ENCODE data around the gene TUFM. TPM values are rescaled to one million over a fixed set of nuclear protein-coding genes. Genes with fewer than 3 reads are reported as not detected.
A peak's percentile ranks its signal among the peaks of the same experiment; 100 is the strongest.

TUFM gene
- total and polyA plus RNA-seq, 11 donors, result 179 to 384 (median 226) TPM

- intact Hi-C loops (cut with DNase I), result loop anchor here in 3 of 10 donors (2.0 to 5.0 kb wide), 2 partner anchors 20 to 97 kb away; no protein-coding TSS in a partner anchor
- Histone ChIP-seq H3K27me3 (no peaks in the 10 kb centered on the region), H3K36me3 (peaks cover 0 to 42% (median 39%) of the 10 kb centered on the region in 9 donors), H3K9me3 (no peaks in the 10 kb centered on the region), H3K4me1 (peaks cover 0 to 25% (median 18%) of the 10 kb centered on the region in 12 donors), H3K27ac (peak overlapping the region in 8 of 12 donors; percentile 79 to 96 (median 92)), H3K4me3 (peak overlapping the region; percentile 63 to 100 (median 85))
- DNase-seq (no peak), ATAC-seq (no peak)
- whole genome bisulfite sequencing, 4 donors, result 50 to 59% (median 56%) methylated on average over 10 of the region's 10 CpGs
- no peak for TF ChIP-seq POLR2A (IDR thresholded peaks at IDR 0.05)
- no peak for TF ChIP-seq CTCF (IDR thresholded peaks at IDR 0.05)
Observed at GRCh38 chr16:28845293-28845692, 855 bp downstream of the TUFM start.

DNA sequence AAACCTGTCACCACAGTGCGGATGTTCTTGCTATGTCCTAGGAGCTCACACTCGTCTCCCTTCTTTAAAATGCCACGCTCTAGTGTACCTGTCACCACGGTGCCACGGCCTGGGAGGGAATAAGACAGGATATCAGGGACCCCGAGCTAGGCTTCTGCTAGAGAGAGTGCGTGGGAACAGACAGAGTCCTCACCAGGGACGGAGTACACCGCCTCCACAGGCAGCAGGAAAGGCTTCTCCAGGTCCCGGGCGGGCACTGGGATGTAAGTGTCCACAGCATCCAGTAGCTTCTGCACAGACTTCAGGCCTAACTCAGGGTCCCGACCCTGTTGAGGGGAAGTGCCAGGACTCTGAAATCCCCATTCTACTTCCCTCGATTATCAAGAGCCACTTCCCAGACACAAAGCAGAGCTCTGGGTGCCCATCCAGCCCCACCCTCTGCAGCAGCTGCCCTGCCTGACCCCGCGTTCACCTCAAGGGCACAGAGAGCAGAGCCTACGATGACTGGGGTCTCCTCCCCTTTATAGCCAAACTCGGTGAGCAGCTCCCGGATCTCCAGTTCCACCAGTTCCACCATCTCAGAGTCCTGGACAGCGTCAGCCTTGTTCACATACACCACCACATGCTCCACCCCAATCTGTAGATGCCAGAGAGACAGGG, 1.8 kb downstream of the TUFM start:
- WGBS, 4 donors, result 83 to 87% (median 86%) methylated on average over 16 to 19 of the region's 19 CpGs
- ATAC-seq (no peak), DNase-seq (no peak)
- Histone ChIP-seq H3K27me3 (no peaks in the 10 kb centered on the region), H3K4me1 (peaks cover 0 to 25% (median 18%) of the 10 kb centered on the region in 12 donors), H3K27ac (no peak overlapping the region), H3K4me3 (no peak overlapping the region), H3K36me3 (peaks cover 0 to 44% (median 39%) of the 10 kb centered on the region in 9 donors), H3K9me3 (no peaks in the 10 kb centered on the region)
- no peak for TF ChIP-seq CTCF (IDR thresholded peaks at IDR 0.05)
- TF ChIP-seq POLR2A (IDR thresholded peaks at IDR 0.05), result no peak
- intact Hi-C loops (cut with DNase I), result loop anchor here in 2 of 10 donors (2.0 kb wide), 1 partner anchor 20 kb away; no protein-coding TSS in a partner anchor

GRCh38 chr16:28843766-28844165, 2.4 kb downstream of the TUFM start:
- Histone ChIP-seq H3K4me1 (peaks cover 0 to 25% (median 18%) of the 10 kb centered on the region in 12 donors), H3K36me3 (peaks cover 0 to 49% (median 42%) of the 10 kb centered on the region in 9 donors), H3K27me3 (no peaks in the 10 kb centered on the region), H3K4me3 (no peak overlapping the region), H3K9me3 (no peaks in the 10 kb centered on the region), H3K27ac (no peak overlapping the region)
- DNase-seq (no peak), ATAC-seq (no peak)
- TF ChIP-seq POLR2A (IDR thresholded peaks at IDR 0.05), result no peak
- no peak for TF ChIP-seq CTCF (IDR thresholded peaks at IDR 0.05)
- intact Hi-C loops (cut with DNase I), result loop anchor here in 2 of 10 donors (2.0 kb wide), 1 partner anchor 19 kb away; no protein-coding TSS in a partner anchor
- 85 to 94% (median 92%) methylated on average over 8 to 12 of the region's 12 CpGs for WGBS, 4 donors

DNA sequence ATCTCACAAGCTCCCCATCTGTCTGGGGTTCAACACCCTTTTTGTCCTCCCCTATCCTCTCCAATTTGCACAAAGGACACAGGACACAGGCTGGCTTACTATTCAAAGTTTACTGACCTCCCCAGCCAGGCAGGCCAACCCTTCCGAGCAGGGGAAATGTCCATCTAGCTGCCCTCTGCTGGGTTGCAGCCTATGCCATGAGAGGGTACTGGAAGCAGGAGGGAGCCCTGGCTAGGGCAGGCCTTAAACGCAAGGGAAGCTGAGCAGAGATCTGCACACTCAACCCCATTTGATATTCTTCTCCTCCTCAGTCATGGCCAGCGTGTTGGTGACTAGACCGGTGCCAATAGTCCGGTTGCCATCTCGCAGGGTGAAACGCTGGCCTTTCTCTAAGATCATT, 3.5 kb downstream of the TUFM start:
- peaks cover 0 to 25% (median 18%) of the 10 kb centered on the region in 12 donors for H3K4me1 ChIP-seq
- ATAC-seq, result no peak
- TF ChIP-seq CTCF (IDR thresholded peaks at IDR 0.05) (no peak), POLR2A (IDR thresholded peaks at IDR 0.05) (no peak)
- no peaks in the 10 kb centered on the region for H3K27me3 ChIP-seq
- no peak overlapping the region for H3K27ac ChIP-seq
- no peak overlapping the region for H3K4me3 ChIP-seq
- intact Hi-C loops (cut with DNase I), result no loop called here
- WGBS, 4 donors, result 90 to 93% (median 91%) methylated on average over 7 of the region's 7 CpGs
- H3K36me3 ChIP-seq, result peaks cover 0 to 58% (median 47%) of the 10 kb centered on the region in 9 donors
- no peaks in the 10 kb centered on the region for H3K9me3 ChIP-seq
- no peak for DNase-seq
